IPS-20b (cell line): ENCODE results near the gene HTRA2.
"Not testable (repeated sequence)": the region's sequence is repeated elsewhere in the genome, so short reads cannot be mapped to it uniquely, and the experiment has no call there.

Experiments used
- H3K27ac ChIP-seq: one replicate; pipeline ENCODE4 v1.5.1; 2013; ENCODE audit warnings: low read length
- H3K27me3 ChIP-seq: 2 replicates; pipeline ENCODE4 v1.6.1; 2013; ENCODE audit warnings: mild to moderate bottlenecking, low read length, inconsistent platforms; ENCODE audit not compliant: insufficient read depth
- H3K36me3 ChIP-seq: 2 replicates; pipeline ENCODE4 v1.6.1; 2013; ENCODE audit warnings: low read depth, mild to moderate bottlenecking, inconsistent platforms, low read length, moderate library complexity; ENCODE audit not compliant: insufficient read depth
- H3K4me1 ChIP-seq: 2 replicates; pipeline ENCODE4 v1.6.1; 2013; ENCODE audit warnings: mild to moderate bottlenecking, control low read depth, inconsistent platforms, low read length, moderate library complexity; ENCODE audit not compliant: insufficient read depth
- H3K4me3 ChIP-seq: 2 replicates; pipeline ENCODE4 v1.5.1; 2013; ENCODE audit warnings: mild to moderate bottlenecking, low read length, inconsistent platforms
- H3K9ac ChIP-seq: 2 replicates; pipeline ENCODE4 v1.6.1; 2013; ENCODE audit warnings: low read depth, mild to moderate bottlenecking, inconsistent platforms, low read length, moderate library complexity
- H3K9me3 ChIP-seq: 2 replicates; pipeline ENCODE4 v1.6.1; 2013; ENCODE audit warnings: mild to moderate bottlenecking, low read depth, low read length, inconsistent platforms; ENCODE audit not compliant: insufficient read depth

The HTRA2 gene

DNA sequence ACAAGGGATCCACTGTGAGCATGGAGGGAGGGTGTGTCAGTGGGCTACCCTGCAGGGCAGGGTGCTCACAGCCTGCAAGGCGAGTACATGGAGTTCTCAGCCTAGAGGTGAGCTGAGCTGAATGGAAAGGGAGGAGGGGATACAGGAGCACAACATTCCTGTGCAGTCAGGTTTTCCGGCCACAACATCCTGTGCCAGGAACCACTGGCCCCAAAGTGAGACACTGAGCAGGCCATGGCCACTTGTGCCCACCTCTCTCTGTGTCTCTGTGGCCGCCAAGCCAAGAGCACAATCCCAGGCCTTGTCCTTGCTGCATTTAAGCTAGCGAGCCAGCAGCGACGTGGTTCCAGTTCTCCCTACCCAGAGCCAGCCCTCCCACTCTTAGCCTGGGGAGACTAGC is 30.9 kb downstream of the HTRA2 start:
- Histone ChIP-seq H3K4me3 (no peak overlapping the region), H3K27me3 (peaks cover 64% of the 10 kb centered on the region), H3K27ac (no peak overlapping the region), H3K36me3 (no peaks in the 10 kb centered on the region), H3K9ac (no peak overlapping the region), H3K9me3 (no peaks in the 10 kb centered on the region), H3K4me1 (peaks cover 10% of the 10 kb centered on the region; the same call in 1 of the 2 replicates)

DNA sequence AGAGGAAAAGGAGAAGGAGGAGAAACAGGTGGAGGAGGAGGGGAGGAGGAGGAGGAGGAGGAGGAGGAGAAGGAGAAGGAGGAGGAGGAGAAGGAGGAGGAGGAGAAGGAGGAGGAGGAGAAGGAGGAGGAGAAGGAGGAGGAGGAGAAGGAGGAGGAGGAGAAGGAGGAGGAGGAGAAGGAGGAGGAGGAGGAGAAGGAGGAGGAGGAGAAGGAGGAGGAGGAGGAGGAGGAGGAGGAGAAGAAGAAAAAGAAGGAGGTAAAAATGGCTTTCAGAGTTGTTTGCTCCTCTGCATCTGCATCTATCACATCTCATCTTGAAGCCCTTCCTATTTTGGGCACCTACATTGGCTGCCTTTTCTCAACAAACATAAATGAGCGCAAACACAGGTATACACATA is 31.3 kb downstream of the HTRA2 start:
- not testable (repeated sequence) for H3K27ac ChIP-seq, H3K9me3 ChIP-seq, H3K4me3 ChIP-seq, H3K9ac ChIP-seq, H3K36me3 ChIP-seq
- peaks cover 10% of the 10 kb centered on the region; the same call in 1 of the 2 replicates for H3K4me1 ChIP-seq
- H3K27me3 ChIP-seq: peaks cover 60% of the 10 kb centered on the region

DNA sequence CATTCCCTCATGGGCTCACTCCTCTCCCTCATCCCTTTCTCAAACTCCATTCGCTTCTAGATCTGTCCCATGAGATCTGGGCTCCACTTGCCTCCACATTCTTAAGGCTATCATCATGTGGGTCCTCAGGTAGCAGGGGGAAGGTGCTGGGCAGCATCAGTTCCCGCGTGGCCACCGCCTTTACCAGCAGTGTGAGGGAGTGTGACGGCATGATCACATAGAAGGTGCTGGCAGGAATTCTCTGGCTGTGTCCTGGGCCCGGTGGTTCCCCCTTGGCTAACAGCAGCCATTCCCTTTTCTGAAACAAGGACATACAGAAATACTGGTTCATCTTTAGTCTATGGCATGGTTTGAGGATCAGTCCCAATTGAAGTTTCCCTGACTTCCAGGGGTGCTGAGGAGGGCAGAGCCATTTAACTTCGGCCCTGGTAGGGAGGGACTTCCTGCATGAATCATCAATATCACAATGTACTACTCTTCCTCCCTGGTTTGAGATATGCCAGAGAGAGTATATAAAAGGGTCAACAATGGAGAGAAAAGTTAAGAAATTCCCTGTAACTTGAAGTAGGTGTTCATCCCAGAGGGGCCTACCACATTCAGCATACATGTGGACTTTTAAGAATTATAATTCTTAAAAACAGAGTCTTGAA is 32.5 kb downstream of the HTRA2 start:
- no peaks in the 10 kb centered on the region for H3K9me3 ChIP-seq
- H3K36me3 ChIP-seq: no peaks in the 10 kb centered on the region
- no peak overlapping the region for H3K4me3 ChIP-seq
- peaks cover 10% of the 10 kb centered on the region; the same call in 1 of the 2 replicates for H3K4me1 ChIP-seq
- H3K9ac ChIP-seq: no peak overlapping the region
- H3K27me3 ChIP-seq: peaks cover 50% of the 10 kb centered on the region
- no peak overlapping the region for H3K27ac ChIP-seq

DNA sequence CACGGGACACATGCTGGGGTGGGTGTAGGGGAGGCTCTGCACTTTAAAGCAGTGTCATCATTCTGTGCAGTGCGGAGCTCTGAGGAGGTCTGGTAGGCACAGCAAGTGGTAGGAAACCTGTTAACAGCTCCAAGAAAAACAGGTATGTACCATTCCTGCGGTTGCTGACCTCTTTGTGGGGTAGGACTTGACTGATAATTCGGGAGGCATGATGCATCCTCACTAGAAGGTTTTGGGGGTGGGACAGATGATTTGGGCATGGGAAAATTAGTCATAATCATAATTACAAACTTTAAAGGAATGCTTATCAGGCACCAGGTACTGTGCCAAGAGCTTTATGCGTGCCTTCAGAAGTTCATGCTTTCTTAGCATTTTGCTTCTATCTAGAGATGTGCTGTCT is 34.5 kb downstream of the HTRA2 start:
- H3K9ac ChIP-seq: no peak overlapping the region
- no peak overlapping the region for H3K4me3 ChIP-seq
- H3K36me3 ChIP-seq: no peaks in the 10 kb centered on the region
- no peak overlapping the region for H3K27ac ChIP-seq
- no peaks in the 10 kb centered on the region for H3K9me3 ChIP-seq
- peaks cover 48% of the 10 kb centered on the region for H3K27me3 ChIP-seq
- H3K4me1 ChIP-seq: peaks cover 10% of the 10 kb centered on the region; the same call in 1 of the 2 replicates

GRCh38 chr2:74566076-74566753 is 36.5 kb downstream of the HTRA2 start:
- H3K27me3 ChIP-seq: peaks cover 38% of the 10 kb centered on the region
- H3K9me3 ChIP-seq: no peaks in the 10 kb centered on the region

DNA sequence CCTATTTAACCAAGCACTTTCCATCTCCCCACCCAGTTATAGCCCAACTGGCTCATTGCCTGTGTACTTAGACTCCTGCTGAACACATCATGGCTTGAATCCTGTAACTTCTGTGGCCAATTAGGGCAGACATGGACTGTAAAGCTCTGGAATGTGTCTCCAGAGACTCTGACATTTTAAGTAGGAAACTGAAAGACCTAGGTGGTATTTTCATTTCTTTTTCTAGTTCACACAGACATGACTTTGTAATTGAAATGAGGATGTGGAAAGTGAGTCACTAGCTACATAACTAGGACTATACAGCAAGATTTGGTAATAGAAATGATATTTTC is 37.0 kb downstream of the HTRA2 start:
- Histone ChIP-seq H3K4me3 (no peak overlapping the region), H3K27ac (no peak overlapping the region), H3K9ac (no peak overlapping the region), H3K36me3 (no peaks in the 10 kb centered on the region), H3K4me1 (no peaks in the 10 kb centered on the region), H3K9me3 (no peaks in the 10 kb centered on the region), H3K27me3 (peaks cover 33% of the 10 kb centered on the region)

More at GRCh38 chr2:74566076-74566753, 36.5 kb downstream of the HTRA2 start:
- no peak overlapping the region for H3K9ac ChIP-seq
- H3K4me1 ChIP-seq: no peaks in the 10 kb centered on the region
- H3K27ac ChIP-seq: no peak overlapping the region
- H3K4me3 ChIP-seq: no peak overlapping the region
- no peaks in the 10 kb centered on the region for H3K36me3 ChIP-seq

DNA sequence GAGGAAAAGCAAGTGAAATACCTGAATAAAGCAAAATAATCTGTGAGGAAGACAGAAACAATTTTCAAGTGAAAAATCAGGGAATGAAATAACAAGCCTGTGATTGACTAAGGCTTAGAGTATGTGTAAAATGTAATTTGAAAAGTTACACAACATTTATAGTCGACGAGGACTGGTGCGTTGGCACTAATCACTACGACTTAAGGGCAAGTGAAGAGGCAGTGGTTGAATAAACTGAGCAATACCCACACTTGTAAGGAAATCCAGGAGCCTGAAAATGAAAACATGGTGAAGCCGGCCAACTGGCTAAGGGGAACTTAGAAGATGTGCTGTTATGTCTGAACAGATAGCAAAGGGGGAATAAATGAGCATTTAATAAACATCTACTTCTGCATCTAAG is 38.1 kb downstream of the HTRA2 start:
- H3K9ac ChIP-seq: no peak overlapping the region

DNA sequence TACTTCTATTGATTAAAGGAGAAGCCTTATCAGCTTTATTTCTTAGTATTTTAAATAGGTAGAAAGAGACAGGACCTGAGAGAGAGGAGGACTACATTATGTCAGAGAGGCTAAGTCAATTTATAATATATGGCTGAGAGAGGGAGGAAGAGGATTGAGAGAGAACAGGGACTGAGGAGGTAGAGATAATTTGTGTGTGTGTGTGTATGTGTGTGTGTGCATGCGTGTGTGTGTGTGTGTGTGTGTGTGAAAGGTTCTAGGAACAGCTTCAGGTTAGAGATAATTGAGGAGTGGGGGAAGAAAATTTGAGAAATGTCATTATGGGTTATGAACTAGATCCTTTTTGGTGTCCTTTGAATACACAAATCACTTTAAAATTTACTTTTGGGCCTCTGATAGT is 40.0 kb downstream of the HTRA2 start:
- no peak overlapping the region for H3K27ac ChIP-seq
- H3K9me3 ChIP-seq: no peaks in the 10 kb centered on the region
- peaks cover 12% of the 10 kb centered on the region; the same call in 1 of the 2 replicates for H3K27me3 ChIP-seq
- H3K9ac ChIP-seq: no peak overlapping the region
- H3K4me3 ChIP-seq: no peak overlapping the region
- no peaks in the 10 kb centered on the region for H3K4me1 ChIP-seq
- H3K36me3 ChIP-seq: no peaks in the 10 kb centered on the region

More for the DNA sequence above, 38.1 kb downstream of the HTRA2 start:
- H3K9me3 ChIP-seq: no peaks in the 10 kb centered on the region
- no peaks in the 10 kb centered on the region for H3K36me3 ChIP-seq
- no peak overlapping the region for H3K4me3 ChIP-seq
- H3K27me3 ChIP-seq: peaks cover 22% of the 10 kb centered on the region
- no peak overlapping the region for H3K27ac ChIP-seq
- no peaks in the 10 kb centered on the region for H3K4me1 ChIP-seq

GRCh38 chr2:74571058-74571457 is 41.3 kb downstream of the HTRA2 start:
- Histone ChIP-seq H3K4me3 (no peak overlapping the region), H3K27me3 (peaks cover 16% of the 10 kb centered on the region; the same call in 1 of the 2 replicates), H3K4me1 (no peaks in the 10 kb centered on the region), H3K36me3 (no peaks in the 10 kb centered on the region), H3K9ac (no peak overlapping the region), H3K27ac (no peak overlapping the region), H3K9me3 (no peaks in the 10 kb centered on the region)

DNA sequence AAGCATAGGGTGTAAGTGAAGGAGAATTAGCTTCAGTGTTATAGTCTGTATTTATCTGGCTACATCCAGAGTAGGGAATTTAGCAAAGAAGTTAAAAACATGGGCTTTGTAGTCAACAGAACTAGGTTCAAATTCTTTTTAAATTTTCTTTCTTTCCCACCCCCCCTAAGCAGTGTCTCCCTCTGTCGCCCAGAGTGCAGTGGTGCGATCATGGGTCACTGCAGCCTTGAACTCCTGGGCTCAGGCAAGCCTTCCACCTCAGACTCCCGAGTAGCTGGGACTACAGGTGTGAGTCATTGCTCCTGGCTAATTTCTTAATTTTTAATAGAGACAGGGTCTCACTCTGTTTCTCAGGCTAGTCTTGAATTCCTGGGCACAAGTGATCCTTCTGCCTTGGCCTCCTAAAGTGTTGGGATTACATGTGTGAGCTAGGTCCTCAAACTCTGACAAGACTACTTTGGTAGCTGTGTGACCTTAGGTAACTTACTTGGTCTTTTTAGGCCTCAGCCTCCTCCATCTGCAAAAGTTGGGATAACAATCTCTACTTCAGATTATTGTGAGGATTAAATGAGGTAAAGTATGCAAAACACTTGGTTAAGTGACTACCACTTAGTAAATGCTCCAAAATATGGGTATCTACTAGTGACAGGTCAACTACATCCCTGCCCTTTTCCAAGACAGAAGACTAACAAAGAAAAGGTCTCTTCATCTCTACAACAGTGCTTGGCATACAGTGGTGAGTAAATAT is 42.6 kb downstream of the HTRA2 start:
- Histone ChIP-seq H3K9ac (no peak overlapping the region), H3K4me3 (no peak overlapping the region), H3K36me3 (no peaks in the 10 kb centered on the region), H3K27me3 (peaks cover 19% of the 10 kb centered on the region; the same call in 1 of the 2 replicates), H3K9me3 (no peaks in the 10 kb centered on the region), H3K4me1 (no peaks in the 10 kb centered on the region), H3K27ac (no peak overlapping the region)

GRCh38 chr2:74573747-74574562 is 44.2 kb downstream of the HTRA2 start:
- Histone ChIP-seq H3K36me3 (no peaks in the 10 kb centered on the region), H3K9ac (no peak overlapping the region), H3K9me3 (no peaks in the 10 kb centered on the region), H3K4me1 (no peaks in the 10 kb centered on the region), H3K4me3 (no peak overlapping the region), H3K27ac (no peak overlapping the region), H3K27me3 (peaks cover 10% of the 10 kb centered on the region; the same call in 1 of the 2 replicates)
